Occipital lobe (tissue), 2 donors: ENCODE data around the gene SELENOS. TPM values are rescaled to one million over a fixed set of nuclear protein-coding genes. Genes with fewer than 3 reads are reported as not detected.

Source experiments
- DNase-seq: peaks from one replicate; lab custom pipeline; 2025; lab: John Stamatoyannopoulos, UW
- total RNA-seq: library from RNA; depleted of rRNA; stranded (reverse); fragments of >200 nt; gene quantifications from one replicate; pipeline ENCODE4 v1.2.3, GENCODE V29; 2014

SELENOS gene
- total RNA-seq, 1 donor from 2014 or later, result 40.1 TPM

DNA sequence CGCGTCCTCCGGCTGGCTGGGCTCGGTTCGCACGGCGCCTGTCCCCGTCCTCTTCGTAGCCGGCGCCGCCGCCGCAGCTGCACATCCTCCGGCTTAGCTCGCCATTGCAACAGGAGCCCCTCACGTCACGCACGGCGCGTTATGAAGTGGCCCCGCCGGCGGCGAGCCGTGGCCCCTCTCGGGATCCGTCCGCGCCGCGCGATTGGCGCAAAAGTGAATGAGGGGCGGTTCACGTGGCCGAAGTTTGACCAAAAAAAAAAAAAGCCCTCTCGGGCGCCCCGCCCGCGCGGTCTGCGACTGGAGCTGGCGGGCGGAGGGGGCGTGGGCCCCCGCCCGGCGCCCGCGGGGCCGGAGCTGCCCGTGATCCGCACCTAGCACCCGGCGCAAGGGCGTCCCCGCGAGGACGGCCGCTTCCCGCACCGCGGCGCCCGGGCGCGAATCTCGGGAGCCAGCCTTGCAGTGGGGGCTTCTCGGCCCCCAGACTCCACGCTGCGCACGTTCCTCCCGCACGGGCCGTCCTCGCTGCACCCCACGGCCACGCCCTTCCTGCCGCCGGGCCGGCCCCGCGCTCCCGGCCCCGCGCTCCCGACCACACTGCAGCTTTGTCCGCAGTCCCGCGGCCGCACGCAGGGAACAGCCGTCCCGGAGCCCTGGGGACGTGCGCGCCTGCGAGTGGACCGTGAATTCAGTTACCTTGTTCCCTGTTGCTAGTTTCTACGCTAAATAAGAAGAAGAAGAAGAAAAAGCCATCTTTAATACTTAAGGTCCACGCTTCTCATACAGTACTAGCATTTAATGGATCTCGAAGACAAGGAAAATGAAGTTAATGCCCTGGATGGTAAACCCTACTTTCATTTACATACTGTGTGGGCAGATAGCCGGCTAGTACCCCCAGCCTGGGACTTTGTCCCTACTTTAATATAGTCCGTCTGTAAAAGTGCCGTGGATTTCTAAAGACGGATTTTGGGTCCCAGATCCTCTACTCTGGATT, 25.2 kb downstream of the SELENOS start, which contains the start of gene CHSY1:
CHSY1 (minus strand) TSS at position 219 of the 991 bp plus-strand sequence. CDS start 592 bp downstream, outside the sequence.
- peak; percentile 87 for DNase-seq

DNA sequence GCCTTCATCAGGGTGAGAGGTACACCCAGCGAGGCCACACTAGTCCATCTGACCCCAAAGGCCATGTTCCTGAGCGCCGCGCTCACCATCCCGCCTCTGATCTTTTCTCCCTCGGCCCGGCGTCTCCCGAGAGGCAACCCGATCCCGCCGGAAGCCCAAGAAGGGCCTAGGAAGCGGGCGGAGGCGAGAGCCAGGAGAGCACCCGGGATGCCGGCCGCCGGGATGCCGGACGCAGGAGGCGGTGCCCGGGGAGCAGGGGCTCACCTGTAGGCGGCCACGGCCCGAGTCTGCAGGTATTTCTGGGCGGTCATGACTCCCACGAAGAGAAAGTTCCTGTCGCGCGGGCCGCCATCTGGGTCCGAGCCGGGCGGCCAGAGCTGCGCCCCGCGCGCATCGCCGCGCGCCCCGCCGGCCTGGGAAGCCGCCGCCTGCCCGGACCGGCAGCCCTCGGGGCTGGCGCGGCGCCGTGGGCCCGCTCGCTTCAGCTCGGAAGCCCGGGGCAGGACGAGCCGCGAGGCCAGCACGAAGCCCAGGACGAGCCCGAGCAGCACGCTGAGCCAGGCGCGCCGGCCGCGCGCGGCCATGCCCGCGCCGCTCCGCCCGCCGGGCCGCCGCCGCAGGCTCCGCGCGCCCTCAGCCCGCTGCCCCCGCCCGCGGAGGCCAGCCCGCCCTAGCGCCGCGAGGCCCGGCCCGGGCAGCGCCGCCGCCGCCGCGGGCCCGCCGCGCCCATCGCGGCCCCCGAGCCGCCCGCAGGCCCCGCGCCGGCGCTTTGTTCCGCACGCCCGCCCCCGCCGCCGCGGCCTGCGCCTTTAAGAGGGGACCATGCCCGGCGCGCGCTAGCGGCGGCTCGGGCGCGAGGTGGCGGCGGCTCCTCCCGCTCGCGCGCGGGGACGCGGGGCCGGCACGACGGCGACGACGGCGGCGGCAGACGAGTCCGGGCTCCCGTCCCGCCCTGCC, 26.1 kb downstream of the SELENOS start:
- DNase-seq, result no peak

DNA sequence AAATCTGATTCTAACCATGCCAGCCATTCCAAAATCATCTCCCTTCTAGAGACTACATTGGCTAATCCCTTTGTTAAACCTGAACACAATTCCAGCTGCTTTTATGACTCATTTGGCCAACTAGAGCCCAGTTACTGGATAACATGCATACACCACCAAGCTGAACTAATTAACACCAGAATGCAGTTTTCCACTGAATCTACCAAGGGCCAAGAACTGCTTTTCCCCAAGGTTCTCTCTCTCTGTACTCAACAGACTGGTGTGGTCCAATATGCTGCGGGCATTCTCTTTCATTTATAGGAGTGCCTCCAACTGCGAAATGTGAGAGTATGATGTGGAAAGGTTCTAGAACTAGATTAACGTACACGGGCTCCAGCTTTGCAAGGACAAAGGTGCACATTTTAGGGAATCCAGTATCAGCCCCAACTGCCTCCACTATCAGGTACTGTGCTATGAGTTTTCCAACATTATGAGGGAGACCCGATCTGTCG, 26.9 kb downstream of the SELENOS start:
- DNase-seq, result no peak

DNA sequence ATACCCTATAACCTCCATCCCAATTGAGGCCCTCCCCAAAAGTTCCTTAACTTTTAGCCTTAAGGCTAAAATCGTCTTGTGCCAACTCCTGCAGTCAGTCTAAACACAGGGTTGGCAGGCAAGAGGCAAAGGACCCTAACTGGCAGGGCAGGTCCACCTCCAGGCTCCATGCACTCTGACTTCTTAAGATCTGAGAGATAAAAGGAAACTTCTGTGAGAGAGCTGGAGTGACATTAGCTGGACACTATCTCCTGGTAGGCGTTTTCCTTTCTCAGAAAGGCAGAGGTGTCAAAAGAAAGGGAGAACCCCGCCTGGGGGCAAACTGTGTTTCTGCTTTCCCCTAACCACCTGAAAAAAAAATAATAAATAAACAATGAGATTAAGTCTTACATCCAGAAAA, 29.0 kb downstream of the SELENOS start:
- DNase-seq, result no peak

DNA sequence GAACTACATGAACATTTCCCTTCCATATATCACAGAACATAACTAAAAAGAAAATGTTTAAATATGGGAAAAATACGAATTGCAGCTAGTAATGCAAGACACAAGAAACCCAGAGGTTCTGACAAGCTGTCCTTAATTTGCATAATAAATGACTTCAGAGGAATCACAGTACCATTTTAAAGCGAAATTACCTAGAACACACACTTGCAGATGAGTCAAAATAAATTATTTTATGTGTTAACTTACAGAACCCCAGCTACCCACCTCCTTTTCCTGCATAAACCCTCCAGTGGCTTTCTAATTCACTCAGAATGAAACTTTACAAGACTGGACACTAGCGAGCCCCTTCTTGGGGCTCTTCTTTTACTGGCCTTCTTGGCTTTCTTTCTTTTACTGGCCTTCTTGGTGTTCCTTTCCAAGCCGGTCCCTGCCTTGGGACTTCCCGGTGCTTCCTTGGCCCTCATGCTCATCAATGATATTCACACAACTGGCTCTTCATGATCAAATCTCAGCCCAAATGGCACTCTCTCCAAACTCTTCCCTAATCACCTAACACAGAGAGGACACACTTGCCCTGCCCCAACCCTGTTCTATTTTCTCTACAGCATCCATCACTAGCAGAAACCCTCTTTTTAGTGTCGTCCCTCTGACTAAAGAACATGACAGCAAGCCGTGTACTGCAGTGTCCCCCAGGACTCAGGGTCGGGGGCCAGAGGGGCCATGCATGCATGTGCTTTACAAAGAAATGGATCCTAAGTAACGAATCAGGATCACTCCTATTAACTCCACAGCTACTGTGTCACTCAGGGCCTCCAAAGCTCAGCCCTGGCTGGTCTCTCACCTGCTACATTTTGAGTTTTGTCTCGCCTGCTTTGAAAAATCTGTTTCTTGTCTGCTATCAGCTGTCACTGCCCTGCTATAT, 30.2 kb downstream of the SELENOS start:
- DNase-seq, result no peak

DNA sequence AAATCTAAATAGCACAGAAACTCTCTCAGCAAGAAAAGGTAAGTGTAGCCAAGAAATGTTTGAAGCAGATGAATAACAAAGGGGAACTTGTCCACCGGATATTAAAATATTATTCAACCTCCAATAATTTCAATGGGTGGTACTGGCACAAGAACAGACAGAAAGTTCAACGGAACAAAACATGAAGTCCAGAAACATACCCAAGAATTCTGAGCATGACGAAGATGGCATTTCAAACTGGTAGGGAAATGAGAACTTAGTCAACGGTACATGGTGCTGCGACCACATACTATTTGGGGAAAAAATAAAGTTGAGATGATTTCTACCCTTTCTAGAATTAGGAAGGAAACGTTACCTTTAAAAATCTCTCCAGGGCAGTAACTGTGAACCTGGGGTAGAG, 30.9 kb downstream of the SELENOS start:
- no peak for DNase-seq

DNA sequence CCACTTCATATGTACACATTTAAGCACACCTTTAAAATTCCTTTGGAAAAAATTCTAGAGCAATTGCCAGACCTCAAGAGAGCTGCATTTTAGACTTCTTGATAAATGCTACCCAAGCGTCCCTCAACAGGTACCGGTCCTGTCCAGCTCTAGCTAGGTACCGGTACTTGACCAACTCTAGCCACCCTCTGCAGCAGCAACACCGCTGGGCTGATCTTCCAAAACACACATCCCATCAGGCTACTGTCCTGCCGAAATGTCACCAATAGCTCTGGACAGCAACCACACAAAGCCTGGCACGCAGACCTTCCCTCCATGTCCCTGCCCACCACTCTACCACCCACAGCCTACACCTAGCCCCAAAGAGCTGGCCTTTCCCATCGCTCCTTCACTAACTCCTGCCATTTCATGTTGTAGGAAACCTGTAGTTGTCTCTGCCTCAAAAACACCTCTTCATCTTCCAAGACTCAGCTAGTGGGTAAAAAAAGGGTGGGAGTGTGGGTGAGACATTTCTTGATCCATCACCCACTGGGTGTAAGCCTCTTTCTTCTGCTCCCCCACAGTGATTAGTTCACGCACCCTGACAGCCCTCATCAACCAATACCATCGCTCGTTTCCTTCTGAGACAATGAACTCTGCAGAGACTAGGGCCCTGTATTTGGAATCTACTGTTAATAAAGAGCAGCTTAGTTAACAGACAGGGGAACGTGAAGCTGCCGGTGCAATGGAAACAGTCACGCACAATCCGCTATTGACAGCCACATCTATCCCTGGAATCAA, 32.2 kb downstream of the SELENOS start:
- no peak for DNase-seq

DNA sequence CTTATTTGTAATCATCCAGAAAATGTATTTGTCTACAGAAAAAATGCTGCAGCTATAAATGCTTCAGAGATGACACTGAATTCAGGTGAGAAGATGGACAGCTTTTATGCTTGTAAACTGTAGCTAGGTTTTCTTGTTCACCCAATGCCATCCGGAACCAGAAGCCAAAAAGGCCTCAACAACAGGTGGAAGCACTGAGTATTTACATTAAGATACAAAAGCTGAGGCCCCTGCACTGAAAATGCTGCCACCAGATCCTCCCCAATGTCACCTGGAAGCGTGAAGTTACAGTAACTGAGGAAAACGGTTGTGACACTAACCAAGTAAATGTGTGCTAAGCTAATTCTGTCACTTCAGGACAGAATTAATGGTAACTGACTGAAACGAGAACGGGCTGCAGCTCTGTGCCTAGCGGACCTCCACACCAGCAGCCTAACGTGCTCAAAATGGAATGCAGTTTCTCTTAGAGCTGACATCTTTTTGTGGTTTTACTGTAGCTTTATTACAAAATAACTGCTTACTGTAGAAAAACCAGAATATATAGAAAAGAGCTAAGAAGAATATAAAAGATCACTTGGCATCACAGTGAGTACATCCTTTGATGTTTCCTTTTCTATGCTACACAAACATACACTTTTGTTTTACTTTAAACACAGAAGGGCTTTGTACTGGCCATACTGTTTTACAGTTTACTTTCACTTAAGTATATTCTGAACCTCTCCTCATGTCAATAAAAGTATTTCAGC, 33.1 kb downstream of the SELENOS start:
- no peak for DNase-seq

DNA sequence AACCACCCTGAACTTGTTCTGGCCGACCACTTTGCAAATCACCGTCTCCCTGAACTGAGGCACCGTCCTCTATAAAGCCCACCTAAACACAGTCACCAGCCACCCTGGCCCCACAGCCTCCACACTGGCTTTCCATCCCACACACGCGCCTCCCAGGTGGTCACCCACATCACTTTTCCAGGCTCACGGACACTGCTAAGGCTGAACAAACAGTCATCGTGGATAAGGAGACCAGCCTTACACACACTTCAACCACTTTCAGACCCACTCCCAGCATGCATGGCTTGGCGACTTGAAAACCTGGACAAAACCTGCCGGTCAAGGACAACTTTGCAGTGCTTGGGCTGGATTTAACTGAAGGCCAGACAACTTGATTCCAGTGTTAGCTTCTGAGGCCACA, 33.9 kb downstream of the SELENOS start:
- DNase-seq, result no peak

DNA sequence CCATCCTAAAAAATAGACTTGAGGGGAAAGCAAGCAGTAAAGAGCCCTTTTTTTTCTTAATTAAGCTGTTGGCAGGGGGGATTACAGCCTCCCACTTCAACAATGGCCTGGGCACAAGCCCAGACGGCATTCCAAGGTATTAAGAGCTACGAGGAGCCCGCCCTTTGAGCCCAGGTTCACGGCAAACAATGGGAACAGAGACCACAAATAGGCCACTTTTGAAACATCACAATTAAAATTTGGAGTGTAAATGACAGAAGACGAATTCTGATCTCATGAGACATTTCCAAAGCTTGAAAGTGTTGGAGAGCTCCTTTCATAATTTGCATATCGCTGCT, 34.3 kb downstream of the SELENOS start:
- no peak for DNase-seq

DNA sequence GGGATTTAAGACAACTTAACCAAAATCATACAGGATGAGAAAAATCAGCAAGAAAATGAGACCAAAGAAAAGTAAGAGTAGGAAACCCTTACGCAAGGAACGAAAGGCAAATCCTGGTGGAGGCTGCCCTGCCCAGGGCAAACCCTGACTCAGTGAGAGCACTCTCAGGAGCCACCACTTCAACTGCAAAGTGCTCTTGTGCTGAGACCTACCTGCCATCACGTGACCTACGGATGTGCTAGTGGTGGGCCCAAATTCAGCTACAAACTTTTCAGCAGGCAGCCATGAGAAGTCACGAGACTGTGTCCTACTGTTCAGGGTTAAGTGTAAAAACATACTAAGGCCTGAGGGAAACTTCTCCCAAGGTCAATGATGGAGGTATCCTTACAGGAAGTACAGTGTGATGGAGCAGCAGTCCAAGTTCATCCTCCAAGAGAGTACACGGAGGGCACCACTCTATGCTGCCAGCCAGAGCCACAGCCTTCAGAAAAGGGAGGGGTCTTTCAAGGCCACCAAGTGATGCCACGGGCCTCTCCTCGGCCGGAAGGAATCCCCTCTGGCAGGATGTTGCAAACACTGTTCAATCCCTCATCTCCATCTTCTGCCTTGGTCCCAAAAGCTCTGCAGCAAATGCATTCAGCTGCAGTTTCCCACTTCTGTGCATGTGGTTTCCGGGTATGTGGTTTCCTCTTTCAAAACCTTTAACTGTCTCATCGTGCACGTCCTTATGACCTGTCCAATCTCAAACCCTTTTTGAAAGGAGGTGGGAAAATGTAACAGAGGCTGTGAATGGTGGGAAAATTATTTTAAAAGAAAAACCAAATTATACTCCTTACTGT, 34.9 kb downstream of the SELENOS start:
- DNase-seq, result no peak

DNA sequence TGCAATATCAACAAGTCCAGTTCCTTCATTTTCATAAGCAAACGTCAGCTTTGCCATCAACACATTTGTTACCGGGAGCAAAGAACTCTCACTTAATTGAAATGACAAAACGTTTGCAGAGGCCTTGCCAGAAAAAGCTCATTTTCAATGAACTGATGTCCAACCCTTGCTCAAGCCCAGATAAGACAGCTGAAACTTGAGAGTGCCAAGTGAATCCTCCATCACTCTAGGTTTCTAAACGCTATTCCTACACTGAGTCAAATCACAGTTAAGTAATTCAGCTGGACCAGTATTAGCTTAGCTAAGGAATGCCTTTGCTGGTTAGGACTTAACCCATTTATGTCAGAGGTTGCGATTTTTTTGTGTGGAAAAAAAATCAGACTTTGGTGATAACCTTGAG, 36.9 kb downstream of the SELENOS start:
- DNase-seq, result no peak

DNA sequence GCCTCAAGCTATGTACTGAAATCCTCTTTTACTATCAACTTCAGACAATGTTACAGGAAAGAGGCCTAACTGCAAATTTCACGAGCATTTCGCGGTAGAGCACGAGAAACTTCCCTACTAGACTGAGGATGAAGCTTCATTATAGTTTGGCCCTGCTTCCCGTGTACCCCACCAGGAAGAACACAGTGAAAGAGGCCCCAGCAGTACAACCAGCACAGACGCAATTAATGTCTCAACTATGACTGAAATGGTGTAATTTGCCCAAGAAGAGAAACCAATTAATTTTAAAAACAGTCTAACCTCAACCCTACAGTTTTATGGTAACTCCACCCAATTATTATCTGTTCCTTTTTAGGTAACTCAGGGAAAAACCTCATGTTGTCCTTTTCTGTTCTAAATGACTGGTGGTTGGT, 37.6 kb downstream of the SELENOS start:
- no peak for DNase-seq

DNA sequence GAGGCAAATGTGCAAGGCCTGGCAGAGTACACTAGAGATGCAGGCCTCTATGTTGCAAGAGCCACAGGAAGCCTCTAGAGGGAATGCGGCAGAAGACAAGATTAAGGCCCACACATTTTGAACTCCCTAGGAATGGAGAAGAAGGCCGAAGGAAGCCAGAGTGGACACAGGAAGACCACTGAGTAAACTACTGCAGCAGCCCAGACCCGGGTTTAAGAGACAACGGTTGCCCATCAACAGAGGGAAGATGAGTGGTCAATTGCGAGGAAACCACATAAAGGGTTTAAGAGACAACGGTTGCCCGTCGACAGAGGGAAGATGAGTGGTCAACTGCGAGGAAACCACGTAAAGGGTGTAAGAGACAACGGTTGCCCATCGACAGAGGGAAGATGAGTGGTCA, 40.0 kb downstream of the SELENOS start:
- DNase-seq, result no peak

DNA sequence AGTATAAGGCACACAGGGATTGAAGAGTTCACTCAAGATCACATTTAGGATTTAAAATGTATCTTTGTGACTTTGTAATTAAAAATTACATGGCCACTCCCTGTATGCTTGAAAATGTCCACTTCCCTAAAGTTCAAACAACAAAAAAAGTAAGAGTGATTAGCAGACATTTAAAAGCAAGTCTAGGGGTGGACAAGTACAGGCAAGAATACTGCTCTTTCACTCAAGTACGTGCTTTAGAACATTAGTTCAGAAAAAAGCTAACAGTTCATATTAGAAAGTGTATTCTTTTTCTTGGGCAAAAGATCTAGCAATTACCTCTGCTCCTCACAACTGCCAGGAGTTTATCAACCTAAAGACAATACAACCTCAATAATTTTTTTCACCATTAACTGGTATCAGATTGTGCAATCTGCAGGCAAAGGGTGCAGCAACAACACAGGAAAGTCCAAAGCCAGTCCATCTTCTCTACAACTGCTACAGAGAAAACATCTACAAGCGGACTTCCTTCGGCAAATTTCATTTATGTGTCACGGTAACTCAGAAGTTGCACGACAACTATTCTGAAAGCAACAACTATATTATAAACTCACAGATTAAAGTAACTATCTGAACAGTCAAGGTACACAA, 43.5 kb downstream of the SELENOS start:
- DNase-seq, result no peak

DNA sequence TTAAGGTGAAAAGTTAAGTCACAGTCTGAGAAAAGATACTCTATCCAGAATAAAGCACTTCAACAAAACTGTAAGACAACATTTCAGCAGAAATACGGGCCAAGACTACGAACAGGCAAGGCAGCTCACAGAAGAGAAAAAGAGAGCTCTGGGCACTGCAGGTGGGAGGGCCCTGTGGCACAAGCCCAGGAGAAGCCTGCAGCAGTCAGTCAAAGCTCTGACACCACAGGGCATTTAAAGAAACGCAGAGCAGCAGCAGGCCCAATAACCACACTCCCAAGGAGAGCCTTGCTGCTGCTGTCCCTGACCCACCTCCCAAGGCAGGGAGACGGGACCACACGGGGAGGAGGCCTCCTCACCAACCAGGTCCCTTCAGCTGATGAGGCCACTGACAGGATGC, 44.6 kb downstream of the SELENOS start:
- no peak for DNase-seq

DNA sequence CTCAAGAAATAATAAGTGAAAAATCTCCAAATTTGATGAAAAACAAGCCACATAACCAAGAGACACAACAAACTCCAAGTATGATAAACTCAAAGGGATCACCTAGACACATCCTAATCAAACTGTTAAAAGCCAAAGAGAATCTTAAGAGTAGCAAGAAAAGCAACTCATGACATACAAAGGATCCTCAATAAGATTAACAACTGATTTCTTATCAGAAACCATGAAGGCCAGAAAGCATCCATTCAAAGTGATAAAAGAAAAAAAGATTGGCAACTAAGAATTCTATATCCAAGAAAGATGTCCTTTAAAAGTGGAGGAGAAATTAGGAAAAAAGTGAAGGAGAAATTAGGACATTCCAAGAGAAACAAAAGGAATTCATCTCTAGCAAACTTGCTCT, 49.0 kb downstream of the SELENOS start:
- no peak for DNase-seq

DNA sequence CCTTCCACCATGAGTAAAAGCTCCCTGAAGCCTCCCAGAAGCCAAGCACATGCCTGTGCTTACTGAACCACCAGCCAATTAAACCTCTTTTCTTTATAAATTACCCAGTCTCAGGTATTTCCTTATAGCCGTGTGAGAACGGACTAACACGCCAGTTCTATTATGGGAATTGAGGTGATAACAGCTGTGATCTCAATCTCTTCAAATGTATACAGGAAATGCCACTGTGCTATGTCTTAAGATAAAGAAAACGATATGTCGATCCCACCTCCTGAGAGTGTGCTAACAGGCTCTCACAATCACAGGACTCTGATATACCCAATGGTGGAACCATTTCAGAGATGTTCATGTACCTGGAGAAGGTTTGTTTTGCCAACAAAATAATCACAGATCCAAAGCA, 51.6 kb downstream of the SELENOS start:
- DNase-seq, result no peak
